ENCODE data around the gene SV2A. TPM values are rescaled to one million over a fixed set of nuclear protein-coding genes. Genes with fewer than 3 reads are reported as not detected.
"Not testable (repeated sequence)": the region's sequence is repeated elsewhere in the genome, so short reads cannot be mapped to it uniquely, and the experiment has no call there.

SV2A gene
- total RNA-seq, 2 donors from 2014 or later: 2.1 to 3.4 TPM

- WGBS: 90% methylated on average over 7 of the region's 7 CpGs
- H3K27ac ChIP-seq: no peak overlapping the region
- no peak overlapping the region for H3K4me3 ChIP-seq
- H3K9me3 ChIP-seq: no peaks in the 10 kb centered on the region
- H3K4me1 ChIP-seq (replicated peaks): no peaks in the 10 kb centered on the region
- no peaks in the 10 kb centered on the region for H3K27me3 ChIP-seq (replicated peaks; ENCODE audit: insufficient read depth)
- intact Hi-C loops (cut with DNase I): no loop called here
- DNase-seq (ENCODE audit: low spot score): no peak
- H3K36me3 ChIP-seq: no peaks in the 10 kb centered on the region
- TF ChIP-seq POLR2AphosphoS5 (IDR thresholded peaks at IDR 0.05) (no peak), POLR2A (IDR thresholded peaks at IDR 0.05) (no peak)
- TF ChIP-seq, protein P1, sequence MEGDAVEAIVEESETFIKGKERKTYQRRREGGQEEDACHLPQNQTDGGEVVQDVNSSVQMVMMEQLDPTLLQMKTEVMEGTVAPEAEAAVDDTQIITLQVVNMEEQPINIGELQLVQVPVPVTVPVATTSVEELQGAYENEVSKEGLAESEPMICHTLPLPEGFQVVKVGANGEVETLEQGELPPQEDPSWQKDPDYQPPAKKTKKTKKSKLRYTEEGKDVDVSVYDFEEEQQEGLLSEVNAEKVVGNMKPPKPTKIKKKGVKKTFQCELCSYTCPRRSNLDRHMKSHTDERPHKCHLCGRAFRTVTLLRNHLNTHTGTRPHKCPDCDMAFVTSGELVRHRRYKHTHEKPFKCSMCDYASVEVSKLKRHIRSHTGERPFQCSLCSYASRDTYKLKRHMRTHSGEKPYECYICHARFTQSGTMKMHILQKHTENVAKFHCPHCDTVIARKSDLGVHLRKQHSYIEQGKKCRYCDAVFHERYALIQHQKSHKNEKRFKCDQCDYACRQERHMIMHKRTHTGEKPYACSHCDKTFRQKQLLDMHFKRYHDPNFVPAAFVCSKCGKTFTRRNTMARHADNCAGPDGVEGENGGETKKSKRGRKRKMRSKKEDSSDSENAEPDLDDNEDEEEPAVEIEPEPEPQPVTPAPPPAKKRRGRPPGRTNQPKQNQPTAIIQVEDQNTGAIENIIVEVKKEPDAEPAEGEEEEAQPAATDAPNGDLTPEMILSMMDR (IDR thresholded peaks at IDR 0.05): no peak
Observed at GRCh38 chr1:149877211-149877946, 40.3 kb downstream of the SV2A start.

DNA sequence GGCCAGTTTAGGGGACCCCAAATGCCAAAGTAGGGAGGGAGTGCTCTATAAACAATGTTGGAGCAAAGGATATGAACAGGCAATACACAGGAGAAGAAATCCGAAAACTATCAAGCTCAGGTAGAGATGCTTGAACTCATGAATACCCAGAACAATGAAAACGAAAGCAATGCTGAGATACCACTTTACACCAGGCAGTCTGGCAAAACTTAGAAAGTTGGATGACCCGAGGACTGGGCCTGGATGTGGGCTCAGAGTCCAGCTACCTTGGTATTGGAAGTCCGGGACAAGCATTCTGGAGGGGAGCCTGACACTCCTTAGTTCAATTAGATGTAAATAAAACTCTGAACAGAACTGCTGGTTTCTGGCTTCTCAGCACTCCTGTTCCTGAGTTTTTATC is 44.6 kb downstream of the SV2A start:
- H3K4me3 ChIP-seq; H3K9me3 ChIP-seq; H3K36me3 ChIP-seq; H3K27ac ChIP-seq; intact Hi-C loops (cut with DNase I); H3K27me3 ChIP-seq (replicated peaks; ENCODE audit: insufficient read depth); H3K4me1 ChIP-seq (replicated peaks); DNase-seq (ENCODE audit: low spot score): not testable (repeated sequence)
- WGBS: no CpG with 5 or more reads among the region's 4 CpGs

DNA sequence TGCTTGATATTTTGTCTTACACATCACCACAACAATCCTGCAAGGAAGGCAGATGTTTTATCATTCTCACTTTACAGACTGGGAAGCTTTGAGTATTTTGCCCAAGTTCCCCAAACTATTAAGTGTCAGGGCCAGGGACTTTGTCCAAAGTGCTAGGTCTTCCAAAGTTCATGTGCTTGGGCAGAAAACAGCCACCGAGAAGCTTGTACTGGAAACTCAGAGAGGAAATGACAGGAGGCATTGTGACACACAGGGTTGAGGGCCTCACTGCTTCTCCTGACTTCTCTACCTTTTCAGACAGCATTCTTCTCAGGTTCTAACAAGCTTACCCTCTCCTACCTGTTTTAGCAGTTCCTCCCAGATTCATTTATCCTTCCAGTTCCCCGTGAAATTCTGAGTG is 50.8 kb downstream of the SV2A start:
- H3K9me3 ChIP-seq; H3K27me3 ChIP-seq (replicated peaks; ENCODE audit: insufficient read depth); DNase-seq (ENCODE audit: low spot score); H3K27ac ChIP-seq; H3K4me1 ChIP-seq (replicated peaks); H3K4me3 ChIP-seq; intact Hi-C loops (cut with DNase I); H3K36me3 ChIP-seq: not testable (repeated sequence)
- no CpG with 5 or more reads among the region's 2 CpGs for WGBS

DNA sequence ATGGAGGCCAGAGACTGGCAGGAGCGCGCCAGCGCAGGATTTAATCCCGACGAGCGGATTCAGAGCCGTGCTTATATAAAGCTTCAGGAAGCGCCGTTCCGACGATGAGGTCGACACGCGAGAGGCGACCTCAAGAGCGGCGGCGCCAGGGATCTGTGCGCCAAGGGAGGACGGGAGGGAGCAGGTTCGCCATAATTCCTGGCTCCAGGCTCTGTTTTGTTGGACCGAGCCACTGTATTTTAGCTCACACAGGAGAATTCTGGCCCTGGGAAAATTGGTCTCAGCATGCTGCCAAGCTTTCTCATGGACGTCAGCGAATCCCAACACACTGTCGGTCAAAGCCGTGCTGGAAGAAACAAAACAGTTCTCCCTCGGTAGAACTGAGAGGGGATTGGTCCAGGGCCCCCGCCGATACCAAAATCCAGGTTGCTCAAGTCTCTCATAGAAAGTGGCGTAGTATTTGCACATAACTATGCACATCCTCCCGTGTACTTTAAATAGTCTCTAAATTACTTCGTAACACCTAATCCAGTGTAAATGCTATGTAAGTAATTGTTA is 56.1 kb downstream of the SV2A start:
- H3K4me1 ChIP-seq (replicated peaks); DNase-seq (ENCODE audit: low spot score); H3K27ac ChIP-seq; H3K4me3 ChIP-seq; H3K36me3 ChIP-seq; intact Hi-C loops (cut with DNase I); H3K27me3 ChIP-seq (replicated peaks; ENCODE audit: insufficient read depth); H3K9me3 ChIP-seq: not testable (repeated sequence)
- no CpG with 5 or more reads among the region's 32 CpGs for WGBS

- DNase-seq (ENCODE audit: low spot score); H3K9me3 ChIP-seq; H3K27me3 ChIP-seq (replicated peaks; ENCODE audit: insufficient read depth); intact Hi-C loops (cut with DNase I); H3K27ac ChIP-seq; H3K4me3 ChIP-seq; H3K4me1 ChIP-seq (replicated peaks); H3K36me3 ChIP-seq: not testable (repeated sequence)
- no CpG with 5 or more reads among the region's 55 CpGs for WGBS
Observed at GRCh38 chr1:149860684-149861496, 56.8 kb downstream of the SV2A start.

DNA sequence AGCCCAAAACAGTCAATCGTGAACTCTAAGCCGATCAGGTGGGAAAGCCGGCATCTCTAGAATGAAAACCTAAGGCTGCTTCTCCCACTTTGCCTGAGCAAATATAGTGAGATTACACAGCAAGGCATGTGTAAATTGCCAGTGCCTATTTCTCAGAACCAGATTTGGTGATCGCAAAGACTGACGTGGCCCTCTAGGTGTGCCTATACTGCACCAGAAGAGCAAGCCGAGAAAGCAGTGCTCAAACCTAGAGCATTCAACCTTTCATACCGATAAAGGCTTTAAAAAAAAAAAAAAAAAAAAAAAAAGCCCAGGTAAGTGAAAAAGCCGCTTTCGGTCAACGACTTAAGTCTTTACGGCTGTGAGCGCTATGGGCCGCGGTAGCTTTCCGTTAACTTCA is 57.4 kb downstream of the SV2A start:
- H3K27me3 ChIP-seq (replicated peaks; ENCODE audit: insufficient read depth); H3K4me3 ChIP-seq; intact Hi-C loops (cut with DNase I); H3K36me3 ChIP-seq; H3K4me1 ChIP-seq (replicated peaks); H3K9me3 ChIP-seq; H3K27ac ChIP-seq; DNase-seq (ENCODE audit: low spot score): not testable (repeated sequence)
- no CpG with 5 or more reads among the region's 15 CpGs for WGBS

Other genes starting within 250 kb of the SV2A start
- 1 to 10 TPM in 1 of 2 donors, under 1 TPM in 1; 0.32 to 7.6 TPM for gene FCGR1A, start 135.2 kb downstream of the SV2A start, total RNA-seq
- 10 to 100 TPM; 37.8 to 40.6 TPM for gene BOLA1, start 18.3 kb downstream of the SV2A start, total RNA-seq
- 10 to 100 TPM; 15.0 to 22.1 TPM for gene SF3B4, start 10.0 kb upstream of the SV2A start, total RNA-seq
- 10 to 100 TPM in 1 of 2 donors, 1 to 10 TPM in 1; 2.6 to 25.5 TPM for gene MTMR11, start 19.0 kb upstream of the SV2A start, total RNA-seq
- gene OTUD7B, start 92.9 kb upstream of the SV2A start, total RNA-seq: 10 to 100 TPM; 13.5 to 27.3 TPM
- 10 to 100 TPM; 29.6 to 33.3 TPM for gene VPS45, start 149.9 kb upstream of the SV2A start, total RNA-seq
- gene PLEKHO1, start 232.1 kb upstream of the SV2A start, total RNA-seq: 10 to 100 TPM; 33.1 to 75.0 TPM

Measured in prostate gland (tissue), 2 donors.